Stimulated activated CD4-positive, alpha-beta T cell treated with anti-CD3 and anti-CD28 coated beads, Interleukin-1b, Interleukin-23, amount 100 ng/mL, for 24 hours (primary cell): ENCODE measurements around the gene FAM120B.

Source experiments
- DNase-seq, 4 experiments: peaks; one replicate each; pipeline ENCODE4 v3.0.0-alpha.2; 2020; ENCODE audit warnings: low read depth in 4 of 4, low spot score in 1 of 4

FAM120B gene

GRCh38 chr6:170455335-170455979, 148.9 kb downstream of the FAM120B start:
- no peak for DNase-seq

GRCh38 chr6:170456334-170456733, 149.8 kb downstream of the FAM120B start:
- DNase-seq: no peak
